DND-41 (cell line): ENCODE measurements around the gene MYO16.

ENCODE experiments used
- ATAC-seq: fragments of 200-7000 bp; cut with Tn5 transposase; 3 replicates; pipeline ENCODE4 v1.9.1; 2021; ENCODE audit warnings: low read depth; ENCODE audit not compliant: insufficient read depth
- DNase-seq: peaks from one replicate; pipeline ENCODE4 v3.0.0-alpha.2; 2020
- H2AFZ ChIP-seq: 2 replicates; pipeline ENCODE4 v1.6.0; 2012; ENCODE audit warnings: low read depth, low read length
- H3K27ac ChIP-seq: 2 replicates; pipeline ENCODE4 v1.5.1; 2012; ENCODE audit warnings: low read length, inconsistent platforms
- H3K27me3 ChIP-seq: fragments of 200-600 bp; sonication (generic); 2 replicates; pipeline ENCODE4 v1.6.0; 2012; ENCODE audit warnings: low read length, mild to moderate bottlenecking, inconsistent platforms; ENCODE audit not compliant: insufficient read depth, poor library complexity
- H3K36me3 ChIP-seq: 2 replicates; pipeline ENCODE4 v1.5.1; 2012; ENCODE audit warnings: low read length, inconsistent platforms; ENCODE audit not compliant: insufficient read depth
- H3K4me1 ChIP-seq: 2 replicates; pipeline ENCODE4 v1.5.1; 2012; ENCODE audit warnings: mild to moderate bottlenecking, low read length; ENCODE audit not compliant: insufficient read depth
- H3K4me2 ChIP-seq: 2 replicates; pipeline ENCODE4 v1.6.0; 2012; ENCODE audit warnings: mild to moderate bottlenecking, moderate library complexity, low read length, inconsistent platforms; ENCODE audit not compliant: insufficient read depth
- H3K4me3 ChIP-seq, 2 experiments: fragments of 200-600 bp in 1 of 2; shearing (Covaris generic) in 1 of 2; 2 replicates each; pipeline ENCODE4 v1.5.1; 2012 to 2016; ENCODE audit warnings: inconsistent platforms in 2 of 2, low read length in 2 of 2, mild to moderate bottlenecking in 2 of 2, low read depth in 1 of 2, moderate library complexity in 1 of 2
- H3K79me2 ChIP-seq: 2 replicates; pipeline ENCODE4 v1.6.0; 2012; ENCODE audit warnings: low read length, inconsistent platforms; ENCODE audit not compliant: insufficient read depth
- H3K9ac ChIP-seq: 2 replicates; pipeline ENCODE4 v1.6.0; 2012; ENCODE audit warnings: low read depth, mild to moderate bottlenecking, inconsistent platforms, low read length, moderate library complexity
- H3K9me3 ChIP-seq: 2 replicates; pipeline ENCODE4 v1.5.1; 2012; ENCODE audit warnings: low read length, moderate library complexity, mild to moderate bottlenecking, inconsistent platforms; ENCODE audit not compliant: insufficient read depth, severe bottlenecking
- H4K20me1 ChIP-seq: 2 replicates; pipeline ENCODE4 v1.6.0; 2012; ENCODE audit warnings: low read length; ENCODE audit not compliant: insufficient read depth
- CTCF ChIP-seq: IDR thresholded peaks from 2 replicates; pipeline ENCODE4 v1.5.1; 2012; ENCODE audit warnings: borderline replicate concordance, low read length, moderate library complexity, mild to moderate bottlenecking; ENCODE audit not compliant: poor library complexity, severe bottlenecking; ENCODE audit errors: extremely low read depth
- EZH2 ChIP-seq: IDR thresholded peaks from 3 replicates; pipeline ENCODE4 v1.6.1; 2012; ENCODE audit warnings: borderline replicate concordance, low read depth, mild to moderate bottlenecking, moderate library complexity, low read length, inconsistent platforms; ENCODE audit not compliant: severe bottlenecking

The MYO16 gene

GRCh38 chr13:109162248-109163036, 533.0 kb downstream of the MYO16 start:
- Histone ChIP-seq H2AFZ (no peak overlapping the region), H3K27ac (no peak overlapping the region), H3K4me2 (no peak overlapping the region), H3K4me3 (no peak overlapping the region), H3K79me2 (no peaks in the 10 kb centered on the region), H3K36me3 (no peaks in the 10 kb centered on the region), H3K9ac (no peak overlapping the region), H4K20me1 (no peaks in the 10 kb centered on the region), H3K4me1 (peaks cover 11% of the 10 kb centered on the region), H3K27me3 (no peaks in the 10 kb centered on the region), H3K9me3 (no peaks in the 10 kb centered on the region)
- TF ChIP-seq CTCF: no peak
- no peak for TF ChIP-seq EZH2
- peak; percentile 45 for DNase-seq
- peak; percentile 92 for ATAC-seq

- Histone ChIP-seq H4K20me1 (no peaks in the 10 kb centered on the region), H3K4me3 (no peak overlapping the region), H3K9me3 (no peaks in the 10 kb centered on the region), H2AFZ (no peak overlapping the region), H3K4me1 (peaks cover 11% of the 10 kb centered on the region), H3K27ac (no peak overlapping the region), H3K4me2 (no peak overlapping the region), H3K36me3 (no peaks in the 10 kb centered on the region), H3K79me2 (no peaks in the 10 kb centered on the region), H3K27me3 (no peaks in the 10 kb centered on the region), H3K9ac (no peak overlapping the region)
- ATAC-seq (no peak), DNase-seq (no peak)
- TF ChIP-seq CTCF: no peak
- no peak for TF ChIP-seq EZH2
Observed at GRCh38 chr13:109163037-109163379, 533.6 kb downstream of the MYO16 start.

GRCh38 chr13:109165417-109165904, 536.0 kb downstream of the MYO16 start:
- Histone ChIP-seq H3K4me2 (no peak overlapping the region), H3K9ac (no peak overlapping the region), H3K4me1 (peaks cover 11% of the 10 kb centered on the region), H3K9me3 (no peaks in the 10 kb centered on the region), H3K4me3 (no peak overlapping the region), H3K36me3 (no peaks in the 10 kb centered on the region), H3K79me2 (no peaks in the 10 kb centered on the region), H4K20me1 (no peaks in the 10 kb centered on the region), H2AFZ (no peak overlapping the region), H3K27me3 (no peaks in the 10 kb centered on the region), H3K27ac (no peak overlapping the region)
- ATAC-seq: no peak
- no peak for DNase-seq
- TF ChIP-seq EZH2 (no peak), CTCF (no peak)
